Measurements from ENCODE around the gene TRIM8. TPM values are rescaled to one million over a fixed set of nuclear protein-coding genes. Genes with fewer than 3 reads are reported as not detected.
A peak's percentile ranks its signal among the peaks of the same experiment; 100 is the strongest.

Gene TRIM8
- total RNA-seq, 1 donor: 126 TPM

DNA sequence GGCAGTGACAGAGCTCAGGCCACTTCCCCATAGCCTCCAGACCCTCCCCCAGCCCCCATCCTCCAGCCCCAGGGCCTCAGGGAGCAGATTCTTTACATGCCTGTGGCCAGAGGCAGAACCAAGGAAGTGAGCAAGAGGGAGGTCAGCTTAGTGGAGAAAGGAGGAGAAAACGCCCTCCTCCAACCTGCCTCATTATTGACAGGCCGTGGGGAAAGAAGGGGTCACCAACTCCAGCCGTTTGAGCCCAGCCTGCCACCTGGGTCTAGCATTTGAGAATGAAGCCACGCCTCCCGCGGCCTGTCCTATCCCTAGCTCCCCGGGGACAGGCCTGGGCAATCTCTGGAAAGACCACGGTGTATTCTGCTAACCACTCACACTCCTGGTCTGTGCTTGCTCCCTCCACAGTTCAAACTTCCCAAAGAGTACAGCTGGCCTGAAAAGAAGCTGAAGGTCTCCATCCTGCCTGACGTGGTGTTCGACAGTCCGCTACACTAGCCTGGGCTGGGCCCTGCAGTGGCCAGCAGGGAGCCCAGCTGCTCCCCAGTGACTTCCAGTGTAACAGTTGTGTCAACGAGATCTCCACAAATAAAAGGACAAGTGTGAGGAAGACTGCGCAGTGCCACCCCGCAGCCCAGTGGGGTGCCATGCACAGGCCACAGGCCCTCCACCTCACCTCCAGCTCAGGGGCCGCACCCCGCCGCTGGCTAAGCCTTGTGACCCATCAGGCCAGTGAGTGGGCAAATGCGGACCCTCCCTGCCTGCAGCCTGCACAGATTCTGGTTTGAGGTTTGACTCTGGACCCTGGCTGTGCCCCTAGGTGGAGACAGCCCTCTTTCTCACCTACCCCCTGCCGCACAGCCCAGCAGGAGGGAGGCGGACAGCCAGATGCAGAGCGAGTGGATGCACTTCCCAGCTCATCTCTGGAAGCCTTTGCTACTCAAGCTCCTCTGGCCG lies 14.3 kb upstream of the TRIM8 start:
- Histone ChIP-seq H3K36me3 (ENCODE audit: insufficient read depth, low read length) (peaks cover 7% of the 10 kb centered on the region), H2AFZ (ENCODE audit: low read length) (peak overlapping the region; percentile 73), H3K79me2 (ENCODE audit: insufficient read depth, low read length) (no peaks in the 10 kb centered on the region), H3K4me2 (ENCODE audit: insufficient read depth, low read length) (peak overlapping the region; percentile 66), H3K27ac (ENCODE audit: low read depth, low read length) (peak overlapping the region; percentile 95), H3K4me3 (ENCODE audit: insufficient read depth, low read length) (peak overlapping the region; percentile 17), H4K20me1 (ENCODE audit: insufficient read depth, low read length) (no peaks in the 10 kb centered on the region), H3K9me3 (ENCODE audit: low read depth, low read length) (no peaks in the 10 kb centered on the region), H3K4me1 (ENCODE audit: insufficient read depth, low read length) (peaks cover 90% of the 10 kb centered on the region), H3K27me3 (ENCODE audit: insufficient read depth, low read length) (no peaks in the 10 kb centered on the region)
- peak; percentile 95 for DNase-seq (ENCODE audit: insufficient read length, low spot score, missing footprints)
- TF ChIP-seq, protein P1, sequence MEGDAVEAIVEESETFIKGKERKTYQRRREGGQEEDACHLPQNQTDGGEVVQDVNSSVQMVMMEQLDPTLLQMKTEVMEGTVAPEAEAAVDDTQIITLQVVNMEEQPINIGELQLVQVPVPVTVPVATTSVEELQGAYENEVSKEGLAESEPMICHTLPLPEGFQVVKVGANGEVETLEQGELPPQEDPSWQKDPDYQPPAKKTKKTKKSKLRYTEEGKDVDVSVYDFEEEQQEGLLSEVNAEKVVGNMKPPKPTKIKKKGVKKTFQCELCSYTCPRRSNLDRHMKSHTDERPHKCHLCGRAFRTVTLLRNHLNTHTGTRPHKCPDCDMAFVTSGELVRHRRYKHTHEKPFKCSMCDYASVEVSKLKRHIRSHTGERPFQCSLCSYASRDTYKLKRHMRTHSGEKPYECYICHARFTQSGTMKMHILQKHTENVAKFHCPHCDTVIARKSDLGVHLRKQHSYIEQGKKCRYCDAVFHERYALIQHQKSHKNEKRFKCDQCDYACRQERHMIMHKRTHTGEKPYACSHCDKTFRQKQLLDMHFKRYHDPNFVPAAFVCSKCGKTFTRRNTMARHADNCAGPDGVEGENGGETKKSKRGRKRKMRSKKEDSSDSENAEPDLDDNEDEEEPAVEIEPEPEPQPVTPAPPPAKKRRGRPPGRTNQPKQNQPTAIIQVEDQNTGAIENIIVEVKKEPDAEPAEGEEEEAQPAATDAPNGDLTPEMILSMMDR (IDR thresholded peaks at IDR 0.05; ENCODE audit: extremely low read depth, low read depth, low read length): no peak

DNA sequence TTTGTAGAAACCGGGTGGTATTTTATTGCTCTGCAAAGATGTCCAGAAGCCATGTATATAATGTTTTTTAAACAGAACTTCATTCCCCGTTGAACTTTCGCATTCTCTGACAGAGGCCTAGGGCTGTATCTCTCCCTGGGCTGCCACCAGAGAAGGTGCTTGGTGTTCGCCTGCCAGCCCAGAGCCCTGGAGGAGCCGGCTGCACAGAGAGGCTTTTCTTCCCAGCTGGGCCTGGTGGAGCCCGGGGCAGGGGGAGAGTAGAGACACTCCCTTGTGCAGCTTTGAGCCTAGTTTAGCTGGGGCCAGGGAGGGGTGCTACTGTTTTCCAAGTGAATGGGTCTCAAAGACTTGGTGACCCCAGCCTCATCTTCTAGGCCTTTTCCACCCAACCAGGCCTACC lies 13.6 kb upstream of the TRIM8 start:
- Histone ChIP-seq H3K4me2 (ENCODE audit: insufficient read depth, low read length) (no peak overlapping the region), H3K27ac (ENCODE audit: low read depth, low read length) (peak overlapping the region; percentile 95), H3K9me3 (ENCODE audit: low read depth, low read length) (no peaks in the 10 kb centered on the region), H2AFZ (ENCODE audit: low read length) (no peak overlapping the region), H3K4me3 (ENCODE audit: insufficient read depth, low read length) (no peak overlapping the region), H3K27me3 (ENCODE audit: insufficient read depth, low read length) (no peaks in the 10 kb centered on the region), H3K79me2 (ENCODE audit: insufficient read depth, low read length) (no peaks in the 10 kb centered on the region), H3K36me3 (ENCODE audit: insufficient read depth, low read length) (peaks cover 7% of the 10 kb centered on the region), H4K20me1 (ENCODE audit: insufficient read depth, low read length) (no peaks in the 10 kb centered on the region), H3K4me1 (ENCODE audit: insufficient read depth, low read length) (peaks cover 87% of the 10 kb centered on the region)
- no peak for DNase-seq (ENCODE audit: insufficient read length, low spot score, missing footprints)
- TF ChIP-seq, protein P1 (IDR thresholded peaks at IDR 0.05; ENCODE audit: extremely low read depth, low read depth, low read length): no peak

DNA sequence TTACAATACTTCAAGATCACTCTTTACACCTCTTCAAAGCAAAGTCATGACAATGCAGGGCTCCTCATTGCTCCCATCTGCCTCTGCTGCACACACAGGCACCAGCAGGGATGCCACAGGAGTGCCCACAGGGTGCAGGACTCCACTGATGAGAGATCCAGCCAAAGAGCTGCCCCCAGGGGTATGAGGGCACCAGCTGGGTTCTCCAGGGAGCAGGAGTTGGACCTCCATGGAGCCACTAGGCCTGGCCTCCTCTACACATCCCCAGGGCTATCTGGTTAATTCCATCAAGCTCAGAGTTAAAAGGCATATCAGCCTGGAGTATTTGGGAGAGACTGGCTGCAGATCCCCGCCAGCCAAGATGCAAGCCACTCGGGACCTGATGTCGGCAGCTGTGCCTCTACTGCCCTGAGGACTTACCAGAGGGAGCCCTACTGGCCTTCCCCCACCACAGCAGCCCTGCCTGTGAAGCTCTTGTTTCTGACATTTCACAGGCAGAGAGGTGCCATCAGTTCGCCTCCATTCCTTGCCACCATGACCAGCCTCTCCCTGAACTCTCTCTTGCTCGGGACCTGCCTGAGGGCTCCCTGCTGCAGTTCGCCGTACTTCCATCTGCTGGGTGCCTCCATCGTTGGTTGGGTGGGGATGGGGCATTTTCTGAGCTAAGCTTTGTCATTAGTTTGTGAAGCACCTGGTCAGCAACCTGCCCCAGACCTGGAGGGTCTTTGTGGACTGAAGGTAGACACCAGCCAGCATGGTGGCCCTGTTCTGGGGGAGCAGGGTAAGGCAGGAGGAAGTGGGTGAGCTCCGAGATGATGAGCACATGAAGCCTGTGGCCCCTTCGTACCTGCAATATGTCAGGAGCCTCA lies 12.5 kb upstream of the TRIM8 start:
- Histone ChIP-seq H3K4me3 (ENCODE audit: insufficient read depth, low read length) (no peak overlapping the region), H3K4me2 (ENCODE audit: insufficient read depth, low read length) (peak overlapping the region; percentile 46), H3K27ac (ENCODE audit: low read depth, low read length) (peak overlapping the region; percentile 66), H3K27me3 (ENCODE audit: insufficient read depth, low read length) (no peaks in the 10 kb centered on the region), H2AFZ (ENCODE audit: low read length) (no peak overlapping the region), H3K9me3 (ENCODE audit: low read depth, low read length) (no peaks in the 10 kb centered on the region), H3K79me2 (ENCODE audit: insufficient read depth, low read length) (no peaks in the 10 kb centered on the region), H3K4me1 (ENCODE audit: insufficient read depth, low read length) (peaks cover 80% of the 10 kb centered on the region), H4K20me1 (ENCODE audit: insufficient read depth, low read length) (no peaks in the 10 kb centered on the region), H3K36me3 (ENCODE audit: insufficient read depth, low read length) (peaks cover 7% of the 10 kb centered on the region)
- DNase-seq (ENCODE audit: insufficient read length, low spot score, missing footprints): no peak
- TF ChIP-seq, protein P1 (IDR thresholded peaks at IDR 0.05; ENCODE audit: extremely low read depth, low read depth, low read length): no peak

All from osteoblast (primary cell).